GM06990 (cell line): ENCODE results near the gene AGPAT2.
"Not testable (repeated sequence)": the region's sequence is repeated elsewhere in the genome, so short reads cannot be mapped to it uniquely, and the experiment has no call there.

Experiments used
- DNase-seq: peaks from one replicate; pipeline ENCODE4 v3.0.0-alpha.2; 2011; ENCODE audit not compliant: insufficient read length; ENCODE audit errors: extremely low read depth
- H3K27me3 ChIP-seq: replicated peaks from 2 replicates; pipeline ENCODE4 v1.6.0; 2011; ENCODE audit warnings: low read length; ENCODE audit not compliant: control insufficient read depth, insufficient read depth
- H3K36me3 ChIP-seq: 2 replicates; pipeline ENCODE4 v1.5.1; 2011; ENCODE audit warnings: low read length; ENCODE audit not compliant: control insufficient read depth, insufficient read depth
- H3K4me3 ChIP-seq: replicated peaks from 2 replicates; pipeline ENCODE4 v1.5.1; 2011; ENCODE audit warnings: low read depth, mild to moderate bottlenecking, control low read depth, low read length
- CTCF ChIP-seq: IDR thresholded peaks from 2 replicates; pipeline ENCODE4 v1.5.1; 2011; ENCODE audit warnings: low read length, control low read depth, mild to moderate bottlenecking, inconsistent platforms; ENCODE audit not compliant: insufficient read depth, poor library complexity, severe bottlenecking

Gene AGPAT2

DNA sequence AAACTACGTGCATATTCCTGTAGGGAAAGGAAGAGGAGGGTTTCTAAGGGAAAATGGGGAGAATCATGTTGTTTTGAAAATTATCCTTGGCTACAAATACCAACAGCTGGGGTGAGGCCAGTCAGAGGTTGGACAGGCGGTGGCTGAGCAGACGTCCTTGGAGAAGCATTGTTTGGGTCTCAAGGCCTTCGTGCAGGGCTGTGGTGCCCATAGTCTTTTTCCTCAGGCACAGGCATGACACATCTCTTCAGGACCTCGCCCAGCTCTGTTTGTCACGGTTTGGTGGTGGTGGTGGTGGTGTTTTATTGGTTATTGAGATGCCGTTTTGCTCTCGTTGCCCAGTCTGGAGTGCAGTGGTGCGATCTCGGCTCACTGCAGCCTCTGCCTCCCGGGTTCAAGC lies 52.4 kb downstream of the AGPAT2 start:
- DNase-seq = no peak
- H3K27me3 ChIP-seq = no peaks in the 10 kb centered on the region; the same call in none of the 2 replicates
- no peak for TF ChIP-seq CTCF
- no peak overlapping the region for H3K4me3 ChIP-seq
- H3K36me3 ChIP-seq = no peaks in the 10 kb centered on the region

- not testable (repeated sequence) for H3K4me3 ChIP-seq, H3K36me3 ChIP-seq, H3K27me3 ChIP-seq, DNase-seq
Measured at GRCh38 chr9:136632491-136633106, 54.7 kb downstream of the AGPAT2 start.

GRCh38 chr9:136632072-136632471 lies 55.2 kb downstream of the AGPAT2 start:
- not testable (repeated sequence) for DNase-seq, H3K27me3 ChIP-seq

GRCh38 chr9:136631038-136632000 lies 55.9 kb downstream of the AGPAT2 start:
- Histone ChIP-seq H3K4me3 (no peak overlapping the region), H3K27me3 (no peaks in the 10 kb centered on the region; the same call in none of the 2 replicates), H3K36me3 (no peaks in the 10 kb centered on the region)
- peak; percentile 66 for DNase-seq
- TF ChIP-seq CTCF = peak; percentile 86

More at GRCh38 chr9:136632072-136632471, 55.2 kb downstream of the AGPAT2 start:
- not testable (repeated sequence) for H3K36me3 ChIP-seq, H3K4me3 ChIP-seq

DNA sequence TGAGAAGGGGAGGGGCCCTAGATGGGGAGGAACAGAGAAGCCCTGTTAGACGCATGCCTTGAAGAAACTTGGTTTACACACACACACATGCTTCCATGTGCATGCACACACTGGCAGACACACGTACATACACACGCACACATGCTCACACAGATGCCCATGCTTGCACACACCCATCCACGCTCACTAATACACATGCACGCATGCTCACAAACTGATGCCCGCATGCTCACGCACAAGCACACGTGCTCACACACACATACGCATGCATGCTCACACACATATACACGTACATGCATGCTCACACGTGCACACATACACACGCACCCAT lies 56.6 kb downstream of the AGPAT2 start:
- no peak for TF ChIP-seq CTCF
- no peaks in the 10 kb centered on the region; the same call in none of the 2 replicates for H3K27me3 ChIP-seq

GRCh38 chr9:136629879-136630661 lies 57.2 kb downstream of the AGPAT2 start:
- Histone ChIP-seq H3K36me3 (no peaks in the 10 kb centered on the region), H3K4me3 (no peak overlapping the region), H3K27me3 (no peaks in the 10 kb centered on the region; the same call in none of the 2 replicates)
- TF ChIP-seq CTCF = peak; percentile 66
- DNase-seq = peak; percentile 57

More for the DNA sequence above, 56.6 kb downstream of the AGPAT2 start:
- Histone ChIP-seq H3K36me3 (no peaks in the 10 kb centered on the region), H3K4me3 (no peak overlapping the region)
- DNase-seq = no peak
